Measurements from ENCODE around the gene TRIP6. TPM values are rescaled to one million over a fixed set of nuclear protein-coding genes. Genes with fewer than 3 reads are reported as not detected.
A peak's percentile ranks its signal among the peaks of the same experiment; 100 is the strongest.

The TRIP6 gene
- total and polyA plus RNA-seq, 2 of the 8 experiments (the other 6 are each of a cell fraction or from before 2014, with no cell fraction given): 88.4 to 103 TPM

GRCh38 chr7:100826514-100827329 lies 40.5 kb upstream of the TRIP6 start:
- peak overlapping the region; percentile 73; the same call in 1 of the 2 replicates for H3K27ac ChIP-seq (ENCODE audit: low read depth, low read length)
- no peak overlapping the region for H2BK120ac ChIP-seq (replicated peaks; ENCODE audit: low read depth, low read length)
- peak overlapping the region; percentile 50 for H3K14ac ChIP-seq (ENCODE audit: insufficient read length)
- H3K4ac ChIP-seq (replicated peaks; ENCODE audit: insufficient read length, low read depth, low read length): peak overlapping the region; percentile 13
- no peak for FAIRE-seq
- peak overlapping the region; percentile 44; the same call in 1 of the 2 replicates for H2BK12ac ChIP-seq (ENCODE audit: low read depth, low read length)
- H3K79me1 ChIP-seq (ENCODE audit: low read depth, low read length): peaks cover 5% of the 10 kb centered on the region; the same call in 1 of the 2 replicates
- H2BK20ac ChIP-seq (ENCODE audit: low read length): no peak overlapping the region
- peak overlapping the region; percentile 85; the same call in 1 of the 2 replicates for H2AK5ac ChIP-seq (ENCODE audit: low read depth, low read length)
- peak overlapping the region; percentile 51 for H3K56ac ChIP-seq (replicated peaks; ENCODE audit: insufficient read length, low read depth, low read length)
- peaks cover 15 to 22% (median 22%) of the 10 kb centered on the region in 4 experiments; a peak in 7 of 8 replicates for H3K36me3 ChIP-seq (ENCODE audit: control insufficient read depth in 2 of 4, insufficient read depth in 4 of 4, low read length in 3 of 4)
- no peak overlapping the region for H2BK15ac ChIP-seq (ENCODE audit: low read length)
- POLR2A ChIA-PET (ENCODE audit: partially characterized antibody): interaction anchor here (0.6 to 6.5 kb wide), 23 partner anchors 8 to 466 kb away, joined by 3 to 76 read pairs (median 4); partner anchors contain the start of genes POP7, SLC12A9, SRRT and UFSP1
- peak overlapping the region; percentile 49 for H4K5ac ChIP-seq (ENCODE audit: insufficient read length, low read depth, low read length)
- H2AFZ ChIP-seq (ENCODE audit: low read length): no peak overlapping the region
- peaks cover 7 to 38% of the 10 kb centered on the region in 2 experiments for H3K79me2 ChIP-seq (ENCODE audit: control insufficient read depth in 1 of 2, insufficient read depth in 2 of 2, low read length in 2 of 2)
- no peak overlapping the region; the same call in 1 of the 2 replicates for H2BK5ac ChIP-seq (ENCODE audit: low read depth, low read length)
- H3K23me2 ChIP-seq (ENCODE audit: low read depth, low read length): peaks cover 15% of the 10 kb centered on the region
- CTCF ChIA-PET (ENCODE audit: partially characterized antibody): interaction anchor here (0.6 to 3.9 kb wide), 13 partner anchors 9 to 237 kb away, joined by 3 to 65 read pairs (median 3); partner anchors contain the start of gene SLC12A9
- H3K4me2 ChIP-seq (ENCODE audit: insufficient read depth in 1 of 2, low read depth in 2 of 2, low read length in 2 of 2): peak overlapping the region; percentile 90 to 92
- no peaks in the 10 kb centered on the region for H3K9me3 ChIP-seq (ENCODE audit: insufficient read depth in 2 of 2, low read depth in 1 of 2, low read length in 1 of 2)
- H3K18ac ChIP-seq (ENCODE audit: extremely low read depth, low read length): peak overlapping the region; percentile 60
- peak overlapping the region; percentile 77 to 96 (median 86) for H3K9ac ChIP-seq (replicated peaks in 1 of 4; ENCODE audit: extremely low read depth in 1 of 4, low read depth in 3 of 4, low read length in 3 of 4)
- no peak overlapping the region for H4K91ac ChIP-seq (replicated peaks; ENCODE audit: insufficient read length, low read length)
- no peaks in the 10 kb centered on the region for H3K27me3 ChIP-seq (replicated peaks in 1 of 4; ENCODE audit: control insufficient read depth in 3 of 4, extremely low read depth in 1 of 4, insufficient read depth in 3 of 4, low read length in 3 of 4)
- 2% methylated on average over 35 of the region's 71 CpGs; no CpG with 5 or more reads in 1 of the 2 experiments for WGBS, 2 experiments (ENCODE audit: extremely low coverage in 1 of 2, insufficient coverage in 1 of 2, insufficient read length in 1 of 2, insufficient replicate concordance in 2 of 2, low coverage in 1 of 2, low lambda C conversion rate in 2 of 2, missing lambda C conversion rate in 1 of 2)
- H3K4me3 ChIP-seq (ENCODE audit: extremely low read depth in 1 of 4, insufficient read depth in 2 of 4, low read depth in 3 of 4, low read length in 4 of 4): peak overlapping the region; percentile 88 to 100 (median 92)
- H3K4me1 ChIP-seq (replicated peaks in 1 of 4; ENCODE audit: control insufficient read depth in 3 of 4, insufficient read depth in 4 of 4, low read length in 3 of 4): peaks cover 0 to 13% (median 10%) of the 10 kb centered on the region in 4 experiments; a peak in 6 of 7 replicates
- peaks cover 14 to 25% of the 10 kb centered on the region in 2 experiments for H4K20me1 ChIP-seq (replicated peaks in 1 of 2; ENCODE audit: control insufficient read depth in 1 of 2, insufficient read depth in 2 of 2, low read length in 2 of 2)
- no peak overlapping the region for H3K23ac ChIP-seq (ENCODE audit: insufficient read length)
- H4K8ac ChIP-seq (ENCODE audit: extremely low read depth, insufficient read depth, low read length): peak overlapping the region; percentile 89
- DNase-seq (ENCODE audit: low read depth in 1 of 2, low spot score in 2 of 2): peak in 1 of 2 experiments; percentile 58
- peak; percentile 6 for TF ChIP-seq TAF7 (optimal IDR thresholded peaks at IDR 0.05; ENCODE audit: borderline replicate concordance, low read depth, low read length)
- no peak for TF ChIP-seq TCF12 (IDR thresholded peaks at IDR 0.05; ENCODE audit: low read depth, low read length)
- 0 out of 4 replicates have a peak, but pooled peaks of 1 of the 2 experiments have one; percentile 31 for TF ChIP-seq SIN3A (conservative IDR thresholded peaks at IDR 0.05 in 1 of 2, IDR thresholded peaks at IDR 0.05 in 1 of 2; ENCODE audit: low read depth in 1 of 2, low read length in 2 of 2)
- peak; percentile 37 for TF ChIP-seq ASH2L (IDR thresholded peaks at IDR 0.05; ENCODE audit: low read length)
- TF ChIP-seq GABPA (IDR thresholded peaks at IDR 0.05; ENCODE audit: borderline replicate concordance, insufficient read depth, low read length): no peak
- TF ChIP-seq E2F6 (IDR thresholded peaks at IDR 0.05): no peak
- TF ChIP-seq ZNF274 (IDR thresholded peaks at IDR 0.05; ENCODE audit: borderline replicate concordance, extremely low read depth, low read length): no peak
- TF ChIP-seq CTBP2 (IDR thresholded peaks at IDR 0.05; ENCODE audit: borderline replicate concordance, insufficient read depth, insufficient read length, low read length): no peak
- no peak for TF ChIP-seq EGR1 (IDR thresholded peaks at IDR 0.05; ENCODE audit: borderline replicate concordance, low read depth, low read length)
